CD4-positive, alpha-beta T cell treated with Interferon gamma for 1 hour (primary cell): ENCODE data around the gene F7.

Experiments used
- DNase-seq: peaks from one replicate; pipeline ENCODE4 v3.0.0-alpha.2; 2020

Gene F7

GRCh38 chr13:113141601-113141970 lies 36.0 kb downstream of the F7 start:
- DNase-seq = no peak

- no peak for DNase-seq
Observed at GRCh38 chr13:113142876-113143275, 37.3 kb downstream of the F7 start.

DNA sequence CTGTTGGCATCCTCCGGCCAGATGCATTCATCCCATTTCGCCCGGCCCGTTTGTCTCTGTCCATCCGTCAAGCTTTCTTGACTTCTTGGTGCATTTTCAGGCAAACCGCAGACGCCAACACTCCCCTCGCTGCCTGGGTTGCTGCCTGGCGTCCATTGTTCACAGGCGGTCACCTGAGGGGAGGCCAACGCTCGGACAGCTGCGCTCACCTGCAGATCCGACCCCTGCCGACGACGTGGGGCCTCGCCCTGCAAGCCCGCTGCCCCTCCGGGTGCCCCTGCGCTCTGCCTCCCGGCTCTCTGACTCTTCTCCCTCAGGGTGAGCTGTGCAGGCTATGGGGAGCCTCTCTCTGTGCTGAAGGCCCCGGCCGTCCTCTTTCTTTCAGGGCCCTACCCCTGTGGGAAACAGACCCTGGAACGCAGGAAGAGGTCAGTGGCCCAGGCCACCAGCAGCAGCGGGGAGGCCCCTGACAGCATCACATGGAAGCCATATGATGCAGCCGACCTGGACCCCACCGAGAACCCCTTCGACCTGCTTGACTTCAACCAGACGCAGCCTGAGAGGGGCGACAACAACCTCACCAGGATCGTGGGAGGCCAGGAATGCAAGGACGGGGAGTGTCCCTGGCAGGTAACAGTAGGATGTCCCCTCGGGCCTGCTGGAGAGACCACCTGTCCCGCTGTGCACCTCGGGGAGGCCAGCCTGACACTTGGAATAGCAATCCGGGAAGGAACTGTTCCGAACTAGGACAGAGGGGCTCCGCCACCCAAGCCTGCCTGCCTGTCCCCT lies 38.1 kb downstream of the F7 start:
- no peak for DNase-seq

DNA sequence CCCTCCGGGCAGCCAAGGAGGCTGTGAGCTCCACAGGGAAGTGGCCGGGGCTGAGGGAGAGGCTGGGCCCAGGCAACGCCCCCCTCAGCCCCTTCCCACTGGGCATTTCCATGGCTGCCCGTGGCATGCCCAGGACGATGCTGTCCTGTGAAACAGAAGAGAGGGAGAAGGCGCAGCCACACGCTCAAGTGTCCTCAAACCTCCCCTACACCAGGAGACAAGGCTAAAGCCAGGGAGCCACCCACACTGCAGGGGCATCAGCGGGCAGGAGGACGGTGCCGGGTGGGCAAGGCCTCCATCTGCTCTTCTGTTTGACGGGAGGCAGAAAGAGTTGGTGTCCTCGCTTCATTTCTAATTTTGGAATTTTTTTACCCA lies 38.7 kb downstream of the F7 start:
- DNase-seq = no peak

DNA sequence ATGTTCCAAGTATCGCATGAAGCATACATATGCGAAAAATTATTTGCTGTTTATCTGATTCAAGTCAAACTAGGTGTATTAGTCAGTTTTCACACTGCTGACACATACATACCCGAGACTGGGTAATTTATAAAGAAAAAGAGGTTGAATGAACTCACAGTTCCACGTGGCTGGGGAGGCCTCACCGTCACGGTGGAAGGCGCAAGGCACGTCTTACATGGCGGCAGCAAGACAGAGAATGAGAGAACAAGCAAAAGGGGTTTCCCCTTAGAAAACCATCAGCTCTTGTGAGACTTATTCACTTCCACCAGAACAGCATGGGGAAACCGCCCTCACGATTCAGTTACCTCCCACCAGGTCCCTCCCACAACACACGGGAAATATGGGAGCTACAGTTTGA lies 39.9 kb downstream of the F7 start:
- DNase-seq = no peak

DNA sequence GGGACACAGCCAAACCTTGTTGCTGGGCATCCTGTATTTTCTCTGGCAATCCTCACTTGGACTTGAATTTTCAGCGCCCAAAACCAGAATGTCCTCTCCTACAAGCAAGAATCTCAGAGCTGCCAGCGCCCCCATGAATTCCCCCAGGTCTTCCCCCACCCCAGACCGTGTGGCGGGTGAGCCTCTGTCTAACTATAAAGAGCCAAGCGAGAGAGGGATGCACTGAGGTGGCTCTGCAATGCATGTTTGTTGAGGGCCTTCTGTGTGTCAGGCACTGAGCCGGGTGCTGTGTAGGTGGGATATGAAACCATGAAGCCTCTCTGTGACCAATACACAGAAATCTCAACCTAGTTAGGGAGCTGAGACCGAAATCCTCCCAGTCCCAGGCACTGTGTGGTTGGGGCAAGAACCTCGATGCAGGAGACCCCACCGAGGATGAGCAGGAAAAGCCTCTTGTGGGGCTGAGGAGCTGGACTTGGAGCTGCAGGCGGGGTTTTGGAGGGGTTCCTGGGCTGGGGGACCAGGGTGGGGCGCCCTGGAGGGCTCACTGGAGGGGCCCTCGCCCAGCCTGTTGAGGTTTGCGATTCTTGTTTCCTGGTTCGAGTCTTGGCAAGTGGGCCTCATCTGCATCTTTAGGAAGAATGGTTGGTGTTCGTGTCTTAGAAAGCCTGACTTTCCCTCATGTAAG lies 40.5 kb downstream of the F7 start:
- no peak for DNase-seq

- DNase-seq = no peak
Observed at GRCh38 chr13:113146750-113147149, 41.2 kb downstream of the F7 start.

DNA sequence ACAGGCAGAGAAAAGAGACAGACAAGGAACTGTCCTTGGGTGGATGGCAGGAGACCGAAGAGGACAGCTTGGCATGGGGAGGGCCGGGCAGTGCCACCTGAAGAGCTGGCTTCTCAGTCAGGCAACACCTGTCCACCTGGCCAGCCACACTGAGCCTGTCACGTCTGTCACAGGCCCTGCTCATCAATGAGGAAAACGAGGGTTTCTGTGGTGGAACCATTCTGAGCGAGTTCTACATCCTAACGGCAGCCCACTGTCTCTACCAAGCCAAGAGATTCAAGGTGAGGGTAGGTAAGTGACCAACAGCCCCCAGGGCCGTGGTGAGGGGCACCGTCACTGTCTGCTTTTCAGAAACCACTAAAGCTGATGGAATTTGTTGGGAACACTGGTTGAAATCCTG lies 41.6 kb downstream of the F7 start:
- no peak for DNase-seq

GRCh38 chr13:113148407-113148806 lies 42.8 kb downstream of the F7 start:
- DNase-seq = no peak

DNA sequence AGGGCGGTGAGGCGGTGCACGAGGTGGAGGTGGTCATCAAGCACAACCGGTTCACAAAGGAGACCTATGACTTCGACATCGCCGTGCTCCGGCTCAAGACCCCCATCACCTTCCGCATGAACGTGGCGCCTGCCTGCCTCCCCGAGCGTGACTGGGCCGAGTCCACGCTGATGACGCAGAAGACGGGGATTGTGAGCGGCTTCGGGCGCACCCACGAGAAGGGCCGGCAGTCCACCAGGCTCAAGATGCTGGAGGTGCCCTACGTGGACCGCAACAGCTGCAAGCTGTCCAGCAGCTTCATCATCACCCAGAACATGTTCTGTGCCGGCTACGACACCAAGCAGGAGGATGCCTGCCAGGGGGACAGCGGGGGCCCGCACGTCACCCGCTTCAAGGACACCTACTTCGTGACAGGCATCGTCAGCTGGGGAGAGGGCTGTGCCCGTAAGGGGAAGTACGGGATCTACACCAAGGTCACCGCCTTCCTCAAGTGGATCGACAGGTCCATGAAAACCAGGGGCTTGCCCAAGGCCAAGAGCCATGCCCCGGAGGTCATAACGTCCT lies 43.4 kb downstream of the F7 start:
- no peak for DNase-seq

GRCh38 chr13:113149711-113150549 lies 44.3 kb downstream of the F7 start:
- no peak for DNase-seq

GRCh38 chr13:113150550-113151365 lies 45.2 kb downstream of the F7 start:
- DNase-seq = no peak

GRCh38 chr13:113151745-113152690 lies 46.4 kb downstream of the F7 start:
- peak; percentile 23 for DNase-seq

- DNase-seq = no peak
Observed at GRCh38 chr13:113152691-113152983, 47.0 kb downstream of the F7 start.

GRCh38 chr13:113152984-113153809 lies 47.6 kb downstream of the F7 start:
- no peak for DNase-seq

DNA sequence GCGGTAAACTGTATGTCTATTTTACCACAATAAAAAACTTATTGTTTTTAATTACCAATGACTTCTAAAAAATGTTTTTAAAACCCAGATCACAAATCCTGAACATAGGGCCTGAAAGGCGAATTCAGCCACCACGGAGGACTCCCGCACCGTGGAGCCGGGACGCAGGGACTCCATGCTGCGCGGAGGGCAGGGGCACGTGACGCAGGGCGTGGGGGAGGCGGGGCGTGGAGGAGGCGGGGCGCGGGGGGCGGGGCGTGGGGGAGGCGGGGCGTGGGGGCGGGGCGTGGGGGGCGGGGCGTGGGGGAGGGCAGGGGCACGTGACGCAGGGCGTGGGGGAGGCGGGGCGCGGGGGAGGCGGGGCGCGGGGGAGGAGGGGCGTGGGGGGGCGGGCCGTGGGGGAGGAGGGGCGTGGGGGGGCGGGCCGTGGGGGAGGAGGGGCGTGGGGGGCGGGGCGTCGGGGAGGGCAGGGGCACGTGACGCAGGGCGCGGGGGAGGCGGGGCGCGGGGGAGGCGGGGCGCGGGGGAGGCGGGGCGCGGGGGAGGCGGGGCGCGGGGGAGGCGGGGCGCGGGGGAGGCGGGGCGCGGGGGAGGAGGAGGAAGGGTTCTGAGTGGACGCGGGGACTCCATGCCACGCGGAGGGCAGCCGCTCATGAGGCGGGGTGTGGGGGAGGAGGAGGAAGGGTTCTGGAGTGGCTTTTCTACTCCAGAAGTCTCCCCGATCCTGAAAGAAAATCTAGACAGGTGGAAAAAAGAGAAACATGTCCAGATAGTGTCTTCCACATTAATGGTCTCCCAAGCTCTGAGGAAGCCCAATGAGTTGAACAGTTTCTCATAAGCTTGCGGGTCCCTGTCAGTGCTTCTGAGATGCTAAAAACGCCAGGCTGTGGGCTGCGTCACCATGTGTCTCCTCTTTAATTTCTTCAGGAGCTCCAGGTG lies 48.5 kb downstream of the F7 start:
- DNase-seq = peak; percentile 67

DNA sequence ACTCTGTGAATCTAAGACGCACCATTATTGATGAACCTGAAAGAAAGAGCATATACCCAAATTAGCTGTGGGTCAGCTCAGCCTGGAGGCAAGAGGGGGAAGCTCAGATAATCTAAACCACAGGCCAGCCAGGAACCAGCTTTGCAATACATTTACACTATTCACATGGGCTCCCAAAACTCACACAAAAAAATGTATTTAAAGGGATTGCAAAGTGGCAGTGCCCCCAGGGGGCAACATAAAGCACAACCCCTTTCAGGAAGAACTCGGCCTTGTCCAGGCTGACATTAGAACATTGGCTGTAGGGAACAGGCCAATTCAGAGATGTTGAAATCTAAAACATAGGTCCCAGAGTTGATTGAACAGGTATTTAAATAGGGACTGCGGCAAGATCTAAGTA lies 49.6 kb downstream of the F7 start:
- no peak for DNase-seq

DNA sequence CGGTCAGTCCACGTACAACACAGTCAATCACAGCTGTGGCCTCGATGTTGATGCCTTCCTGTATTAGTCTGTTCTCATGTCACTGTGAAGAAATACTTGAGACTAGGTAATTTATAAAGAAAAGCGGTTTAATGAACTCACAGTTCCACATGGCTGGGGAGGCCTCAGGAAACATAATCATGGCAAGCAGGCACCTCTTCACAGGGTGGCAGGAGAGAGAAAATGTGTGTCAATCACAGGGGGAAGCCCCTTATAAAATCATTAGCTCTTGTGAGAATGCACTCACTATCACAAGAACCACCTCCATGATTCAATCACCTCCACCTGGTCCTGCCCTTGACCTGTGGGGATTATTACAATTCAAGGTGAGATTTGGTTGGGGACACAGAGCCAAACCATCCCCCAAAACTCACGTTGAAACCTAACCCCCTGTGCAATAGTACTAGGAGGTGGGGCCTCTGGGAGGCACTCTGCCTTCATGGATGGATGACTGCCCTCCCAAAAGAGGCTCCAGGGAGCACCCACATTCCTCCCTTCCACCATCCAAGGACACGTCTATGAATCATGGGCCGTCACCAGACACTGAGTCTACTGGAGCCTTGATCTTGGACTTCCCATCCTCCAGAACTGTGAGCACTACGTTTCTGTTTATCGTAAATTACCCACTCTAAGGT lies 50.5 kb downstream of the F7 start:
- DNase-seq = no peak
